HG03432 (cell line): Measurements from ENCODE around the gene G2E3.
A peak's percentile ranks its signal among the peaks of the same experiment; 100 is the strongest.
"Not testable (repeated sequence)": the region's sequence is repeated elsewhere in the genome, so short reads cannot be mapped to it uniquely, and the experiment has no call there.

Source experiments
- ATAC-seq: cut with Tn5 transposase; IDR thresholded peaks from one replicate; pipeline ENCODE4 v1.9.1; 2021; ENCODE audit warnings: mild to moderate bottlenecking, moderate library complexity; ENCODE audit not compliant: unreplicated experiment

Gene G2E3

GRCh38 chr14:30600922-30601918 is 42.3 kb downstream of the G2E3 start:
- no peak for ATAC-seq

- ATAC-seq: no peak
These were observed 44.4 kb downstream of the G2E3 start for GRCh38 chr14:30603402-30603801.

- ATAC-seq: not testable (repeated sequence)
These were observed 45.7 kb downstream of the G2E3 start for GRCh38 chr14:30604696-30605095.

- no peak for ATAC-seq
These were observed 48.3 kb downstream of the G2E3 start for GRCh38 chr14:30607156-30607780.

- no peak for ATAC-seq
These were observed 49.6 kb downstream of the G2E3 start for GRCh38 chr14:30608533-30609006.

GRCh38 chr14:30610787-30611343 is 51.9 kb downstream of the G2E3 start:
- ATAC-seq: peak; percentile 49

GRCh38 chr14:30614155-30614554 is 55.2 kb downstream of the G2E3 start:
- no peak for ATAC-seq

GRCh38 chr14:30620178-30620577 is 61.2 kb downstream of the G2E3 start:
- peak; percentile 47 for ATAC-seq

GRCh38 chr14:30621354-30621939 is 62.5 kb downstream of the G2E3 start:
- ATAC-seq: peak; percentile 7

GRCh38 chr14:30621940-30622830 is 63.2 kb downstream of the G2E3 start, which contains the start of gene SCFD1:
TSS of gene SCFD1 (plus strand) at chr14:30622319. CDS start at chr14:30622339, 20 bp downstream.
- peak; percentile 95 for ATAC-seq

GRCh38 chr14:30623412-30624131 is 64.6 kb downstream of the G2E3 start:
- no peak for ATAC-seq

- no peak for ATAC-seq
These were observed 65.1 kb downstream of the G2E3 start for GRCh38 chr14:30624132-30624423.

- no peak for ATAC-seq
These were observed 66.6 kb downstream of the G2E3 start for GRCh38 chr14:30625533-30625932.

- not testable (repeated sequence) for ATAC-seq
These were observed 70.5 kb downstream of the G2E3 start for GRCh38 chr14:30629432-30629831.

- ATAC-seq: no peak
These were observed 71.3 kb downstream of the G2E3 start for GRCh38 chr14:30630248-30630647.

GRCh38 chr14:30632730-30633129 is 73.8 kb downstream of the G2E3 start:
- no peak for ATAC-seq

GRCh38 chr14:30638926-30639325 is 80.0 kb downstream of the G2E3 start:
- no peak for ATAC-seq

GRCh38 chr14:30641207-30641606 is 82.2 kb downstream of the G2E3 start:
- no peak for ATAC-seq

GRCh38 chr14:30644462-30644861 is 85.5 kb downstream of the G2E3 start:
- ATAC-seq: not testable (repeated sequence)

GRCh38 chr14:30645600-30645999 is 86.6 kb downstream of the G2E3 start:
- ATAC-seq: no peak
